Activated CD4-positive, alpha-beta T cell treated with anti-CD3 and anti-CD28 coated beads for 4 hours (primary cell): Measurements from ENCODE around the gene LMTK3.
"Not testable (repeated sequence)": the region's sequence is repeated elsewhere in the genome, so short reads cannot be mapped to it uniquely, and the experiment has no call there.

Source experiments
- DNase-seq, 2 donors: peaks; one replicate each; pipeline ENCODE4 v3.0.0-alpha.2; 2020

The LMTK3 gene

GRCh38 chr19:48540110-48540509 lies 28.5 kb upstream of the LMTK3 start:
- DNase-seq: no peak

GRCh38 chr19:48539503-48540096 lies 28.0 kb upstream of the LMTK3 start:
- no peak for DNase-seq

- DNase-seq: not testable (repeated sequence)
Observed at GRCh38 chr19:48538057-48538456, 26.4 kb upstream of the LMTK3 start.

GRCh38 chr19:48537541-48537940 lies 25.9 kb upstream of the LMTK3 start:
- DNase-seq: no peak

- no peak for DNase-seq
Observed at GRCh38 chr19:48533770-48534169, 22.1 kb upstream of the LMTK3 start.

- DNase-seq: no peak
Observed at GRCh38 chr19:48530770-48531169, 19.1 kb upstream of the LMTK3 start.

GRCh38 chr19:48530066-48530720 lies 18.6 kb upstream of the LMTK3 start:
- no peak for DNase-seq

GRCh38 chr19:48529156-48529555 lies 17.5 kb upstream of the LMTK3 start:
- DNase-seq: no peak

GRCh38 chr19:48524732-48525131 lies 13.1 kb upstream of the LMTK3 start:
- no peak for DNase-seq

GRCh38 chr19:48524221-48524620 lies 12.6 kb upstream of the LMTK3 start:
- no peak for DNase-seq

GRCh38 chr19:48520134-48520533 lies 8.5 kb upstream of the LMTK3 start:
- no peak for DNase-seq

- not testable (repeated sequence) for DNase-seq
Observed at GRCh38 chr19:48519426-48519825, 7.8 kb upstream of the LMTK3 start.

- no peak for DNase-seq
Observed at GRCh38 chr19:48518207-48518606, 6.6 kb upstream of the LMTK3 start.

GRCh38 chr19:48516536-48516935 lies 4.9 kb upstream of the LMTK3 start:
- DNase-seq: no peak

- DNase-seq: no peak
Observed at GRCh38 chr19:48514123-48514458, 2.5 kb upstream of the LMTK3 start.

GRCh38 chr19:48513289-48514122 lies 1.9 kb upstream of the LMTK3 start:
- peak; percentile 71 to 72 for DNase-seq

- no peak for DNase-seq
Observed at GRCh38 chr19:48512504-48513288, 1.1 kb upstream of the LMTK3 start.

GRCh38 chr19:48511321-48511731 lies 309 bp downstream of the LMTK3 start:
- no peak for DNase-seq

GRCh38 chr19:48510421-48511268 lies 990 bp downstream of the LMTK3 start:
- DNase-seq: peak; percentile 76 to 80

GRCh38 chr19:48509467-48510194 lies 2.0 kb downstream of the LMTK3 start:
- no peak for DNase-seq

- no peak for DNase-seq
Observed at GRCh38 chr19:48508729-48509411, 2.8 kb downstream of the LMTK3 start.
